ENCODE data around the gene SNCB.

SNCB gene

DNA sequence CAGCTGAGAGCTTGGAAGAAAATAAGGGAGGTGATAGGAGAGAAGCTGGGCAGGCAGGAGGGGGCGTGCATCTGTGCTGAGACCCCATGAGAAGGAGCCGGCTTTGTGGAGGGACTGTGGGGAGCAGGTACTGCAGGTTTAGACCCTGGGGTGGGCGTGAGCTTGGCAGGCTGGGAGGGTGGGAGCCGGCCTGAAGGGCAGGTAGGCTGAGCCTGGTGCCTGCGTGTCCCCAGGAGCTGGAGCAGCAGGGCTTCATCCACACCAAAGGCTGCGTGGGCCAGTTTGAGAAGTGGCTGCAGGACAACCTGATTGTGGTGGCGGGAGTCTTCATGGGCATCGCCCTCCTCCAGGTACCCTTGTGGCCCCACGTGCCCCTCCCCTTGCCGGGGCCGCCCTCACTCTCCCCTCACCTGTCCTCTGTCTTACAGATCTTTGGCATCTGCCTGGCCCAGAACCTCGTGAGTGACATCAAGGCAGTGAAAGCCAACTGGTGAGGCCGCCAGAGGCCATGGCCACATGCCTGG, 26.2 kb upstream of the SNCB start:
- Histone ChIP-seq H3K4me2 (ENCODE audit: low read length) (no peak overlapping the region), H3K4me1 (ENCODE audit: control insufficient read depth in 1 of 2, insufficient read depth in 2 of 2, low read length in 2 of 2) (no peaks in the 10 kb centered on the region), H3K4me3 (ENCODE audit: low read depth, low read length) (no peak overlapping the region), H3K79me1 (ENCODE audit: low read length) (no peaks in the 10 kb centered on the region), H4K91ac (ENCODE audit: low read depth, low read length) (no peak overlapping the region), H3K79me2 (ENCODE audit: control insufficient read depth, insufficient read depth, low read length, poor library complexity) (no peaks in the 10 kb centered on the region), H3K27me3 (ENCODE audit: insufficient read depth, low read length) (no peaks in the 10 kb centered on the region), H4K12ac (ENCODE audit: low read depth, low read length) (no peak overlapping the region), H3K14ac (ENCODE audit: low read length) (no peak overlapping the region), H2BK12ac (ENCODE audit: low read length) (no peak overlapping the region), H2AK5ac (ENCODE audit: low read length) (no peak overlapping the region), H4K8ac (ENCODE audit: low read depth, low read length) (no peak overlapping the region), H2AFZ (ENCODE audit: insufficient read depth, low read length, poor library complexity) (no peak overlapping the region), H3K23ac (ENCODE audit: low read length) (no peak overlapping the region), H2BK5ac (ENCODE audit: low read depth, low read length, poor library complexity) (no peak overlapping the region), H3K18ac (ENCODE audit: low read length) (no peak overlapping the region), H3K4ac (ENCODE audit: low read depth, low read length) (no peak overlapping the region), H3K9ac (ENCODE audit: low read length) (no peak overlapping the region), H3K36me3 (ENCODE audit: control insufficient read depth in 1 of 2, insufficient read depth in 2 of 2, low read length in 2 of 2) (peaks cover 5 to 19% of the 10 kb centered on the region in 2 experiments), H2BK120ac (ENCODE audit: insufficient read depth, low read length, poor library complexity) (no peak overlapping the region), H3K27ac (ENCODE audit: low read depth, low read length) (no peak overlapping the region), H3K9me3 (ENCODE audit: insufficient read depth, low read depth, low read length) (no peaks in the 10 kb centered on the region)
- no CpG with 5 or more reads among the region's 13 CpGs for WGBS (ENCODE audit: extremely low coverage, insufficient coverage, insufficient read length)
- no peak for DNase-seq

GRCh38 chr5:176654856-176655255, 24.5 kb upstream of the SNCB start:
- Histone ChIP-seq H3K18ac (ENCODE audit: low read length) (no peak overlapping the region), H2AK5ac (ENCODE audit: low read length) (no peak overlapping the region), H3K4me2 (ENCODE audit: low read length) (no peak overlapping the region), H2AFZ (ENCODE audit: insufficient read depth, low read length, poor library complexity) (no peak overlapping the region), H3K79me2 (ENCODE audit: control insufficient read depth, insufficient read depth, low read length, poor library complexity) (no peaks in the 10 kb centered on the region), H3K4ac (ENCODE audit: low read depth, low read length) (no peak overlapping the region), H2BK12ac (ENCODE audit: low read length) (no peak overlapping the region), H3K23ac (ENCODE audit: low read length) (no peak overlapping the region), H4K12ac (ENCODE audit: low read depth, low read length) (no peak overlapping the region), H3K4me1 (ENCODE audit: control insufficient read depth in 1 of 2, insufficient read depth in 2 of 2, low read length in 2 of 2) (no peaks in the 10 kb centered on the region), H3K9me3 (ENCODE audit: insufficient read depth, low read depth, low read length) (no peaks in the 10 kb centered on the region), H4K8ac (ENCODE audit: low read depth, low read length) (no peak overlapping the region), H3K14ac (ENCODE audit: low read length) (no peak overlapping the region), H2BK5ac (ENCODE audit: low read depth, low read length, poor library complexity) (no peak overlapping the region), H3K27me3 (ENCODE audit: insufficient read depth, low read length) (no peaks in the 10 kb centered on the region), H3K9ac (ENCODE audit: low read length) (no peak overlapping the region), H4K91ac (ENCODE audit: low read depth, low read length) (no peak overlapping the region), H3K4me3 (ENCODE audit: low read depth, low read length) (no peak overlapping the region), H2BK120ac (ENCODE audit: insufficient read depth, low read length, poor library complexity) (no peak overlapping the region), H3K36me3 (ENCODE audit: control insufficient read depth in 1 of 2, insufficient read depth in 2 of 2, low read length in 2 of 2) (peaks cover 5 to 19% of the 10 kb centered on the region in 2 experiments), H3K27ac (ENCODE audit: low read depth, low read length) (no peak overlapping the region), H3K79me1 (ENCODE audit: low read length) (no peaks in the 10 kb centered on the region)
- WGBS (ENCODE audit: extremely low coverage, insufficient coverage, insufficient read length) = no CpG with 5 or more reads among the region's 14 CpGs
- no peak for DNase-seq

DNA sequence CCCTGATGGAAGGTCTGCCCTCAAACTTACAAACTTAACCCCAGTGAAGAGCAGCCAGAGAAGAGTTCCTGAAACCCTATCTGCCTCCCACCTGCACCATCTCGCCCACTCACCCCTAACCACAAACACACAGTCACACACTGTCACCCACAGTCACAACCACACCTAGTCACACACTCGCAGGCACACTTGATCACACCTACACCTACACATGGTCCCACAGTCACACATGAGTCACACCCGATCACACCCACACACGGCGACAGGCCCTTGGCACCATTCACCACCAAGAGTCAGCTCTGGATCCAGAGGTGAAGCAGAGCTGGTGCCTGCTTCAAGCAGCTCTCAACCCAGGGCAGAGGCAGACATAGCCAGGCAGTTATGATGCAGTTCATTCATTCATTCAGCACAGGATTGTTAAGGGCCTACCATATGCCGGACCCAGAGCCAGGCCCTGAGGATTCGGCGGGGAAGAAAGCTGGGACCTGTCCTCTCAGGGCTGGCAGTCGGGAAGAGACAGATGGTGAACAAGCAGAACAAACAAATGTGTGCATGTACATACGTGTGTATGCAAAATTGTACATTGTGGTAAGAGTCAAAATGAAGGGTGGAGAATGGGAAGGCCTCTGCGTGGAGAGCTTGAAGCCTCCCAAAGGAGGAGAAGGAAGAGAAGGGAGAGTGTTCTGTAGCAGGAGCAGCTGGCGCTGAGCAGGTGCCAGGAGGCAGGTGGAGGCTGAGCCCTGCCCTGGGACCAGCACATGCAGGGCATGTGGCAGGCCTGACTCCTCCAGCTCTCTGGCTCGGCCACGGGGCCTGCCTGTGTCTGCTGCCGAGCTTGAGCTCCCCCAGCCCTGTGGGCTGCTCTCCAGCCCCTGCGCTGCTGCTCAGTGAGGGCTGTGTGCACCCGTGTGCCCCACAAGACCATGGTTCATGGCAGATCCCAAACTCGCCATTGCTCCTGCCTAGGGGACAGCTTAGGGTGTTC, 23.4 kb upstream of the SNCB start:
- Histone ChIP-seq H2BK5ac (ENCODE audit: low read depth, low read length, poor library complexity) (no peak overlapping the region), H3K27me3 (ENCODE audit: insufficient read depth, low read length) (no peaks in the 10 kb centered on the region), H3K4me1 (ENCODE audit: control insufficient read depth in 1 of 2, insufficient read depth in 2 of 2, low read length in 2 of 2) (no peaks in the 10 kb centered on the region), H4K12ac (ENCODE audit: low read depth, low read length) (no peak overlapping the region), H3K14ac (ENCODE audit: low read length) (no peak overlapping the region), H2BK12ac (ENCODE audit: low read length) (no peak overlapping the region), H2BK120ac (ENCODE audit: insufficient read depth, low read length, poor library complexity) (no peak overlapping the region), H3K18ac (ENCODE audit: low read length) (no peak overlapping the region), H3K36me3 (ENCODE audit: control insufficient read depth in 1 of 2, insufficient read depth in 2 of 2, low read length in 2 of 2) (peaks cover 5 to 19% of the 10 kb centered on the region in 2 experiments), H2AFZ (ENCODE audit: insufficient read depth, low read length, poor library complexity) (no peak overlapping the region), H4K8ac (ENCODE audit: low read depth, low read length) (no peak overlapping the region), H3K4me3 (ENCODE audit: low read depth, low read length) (no peak overlapping the region), H3K4ac (ENCODE audit: low read depth, low read length) (no peak overlapping the region), H4K91ac (ENCODE audit: low read depth, low read length) (no peak overlapping the region), H3K23ac (ENCODE audit: low read length) (no peak overlapping the region), H3K9me3 (ENCODE audit: insufficient read depth, low read depth, low read length) (no peaks in the 10 kb centered on the region), H3K79me2 (ENCODE audit: control insufficient read depth, insufficient read depth, low read length, poor library complexity) (no peaks in the 10 kb centered on the region), H3K79me1 (ENCODE audit: low read length) (no peaks in the 10 kb centered on the region), H3K27ac (ENCODE audit: low read depth, low read length) (no peak overlapping the region), H3K9ac (ENCODE audit: low read length) (no peak overlapping the region), H2AK5ac (ENCODE audit: low read length) (no peak overlapping the region), H3K4me2 (ENCODE audit: low read length) (no peak overlapping the region)
- no peak for DNase-seq
- no CpG with 5 or more reads among the region's 18 CpGs for WGBS (ENCODE audit: extremely low coverage, insufficient coverage, insufficient read length)

DNA sequence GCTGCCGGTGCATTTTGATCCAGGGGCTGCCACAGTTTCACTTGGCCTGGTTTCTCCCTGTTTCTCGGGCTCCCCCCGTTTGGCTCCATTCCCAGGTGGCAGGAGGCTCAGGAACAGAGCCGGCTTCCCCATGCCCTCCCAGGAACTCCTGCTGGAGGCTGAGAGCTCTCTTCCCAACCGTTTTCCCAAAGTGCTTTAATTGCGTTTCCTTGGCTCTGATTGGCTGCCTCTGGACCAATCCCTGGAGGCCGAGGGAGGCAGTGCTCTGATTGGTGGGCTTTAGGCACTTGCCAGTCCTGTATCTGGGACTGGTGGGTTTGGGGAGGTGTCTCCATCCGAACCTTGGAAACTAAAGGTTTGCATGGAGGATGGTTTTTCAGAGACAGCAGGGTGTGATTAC, 21.8 kb upstream of the SNCB start:
- H3K9ac ChIP-seq (ENCODE audit: low read length) = no peak overlapping the region
- H3K27me3 ChIP-seq (ENCODE audit: insufficient read depth, low read length) = no peaks in the 10 kb centered on the region
- H3K9me3 ChIP-seq (ENCODE audit: insufficient read depth, low read depth, low read length) = no peaks in the 10 kb centered on the region
- WGBS (ENCODE audit: extremely low coverage, insufficient coverage, insufficient read length) = no CpG with 5 or more reads among the region's 8 CpGs
- H3K4me2 ChIP-seq (ENCODE audit: low read length) = no peak overlapping the region
- no peak overlapping the region for H2BK120ac ChIP-seq (ENCODE audit: insufficient read depth, low read length, poor library complexity)
- H4K12ac ChIP-seq (ENCODE audit: low read depth, low read length) = no peak overlapping the region
- H2BK5ac ChIP-seq (ENCODE audit: low read depth, low read length, poor library complexity) = no peak overlapping the region
- H3K18ac ChIP-seq (ENCODE audit: low read length) = no peak overlapping the region
- no peak overlapping the region for H2AK5ac ChIP-seq (ENCODE audit: low read length)
- no peak overlapping the region for H3K4ac ChIP-seq (ENCODE audit: low read depth, low read length)
- H3K79me2 ChIP-seq (ENCODE audit: control insufficient read depth, insufficient read depth, low read length, poor library complexity) = peaks cover 6% of the 10 kb centered on the region
- H2AFZ ChIP-seq (ENCODE audit: insufficient read depth, low read length, poor library complexity) = no peak overlapping the region
- peaks cover 5 to 18% of the 10 kb centered on the region in 2 experiments for H3K36me3 ChIP-seq (ENCODE audit: control insufficient read depth in 1 of 2, insufficient read depth in 2 of 2, low read length in 2 of 2)
- H3K27ac ChIP-seq (ENCODE audit: low read depth, low read length) = no peak overlapping the region
- H3K4me3 ChIP-seq (ENCODE audit: low read depth, low read length) = no peak overlapping the region
- H4K8ac ChIP-seq (ENCODE audit: low read depth, low read length) = no peak overlapping the region
- H3K14ac ChIP-seq (ENCODE audit: low read length) = no peak overlapping the region
- H2BK12ac ChIP-seq (ENCODE audit: low read length) = no peak overlapping the region
- DNase-seq = no peak
- H3K23ac ChIP-seq (ENCODE audit: low read length) = no peak overlapping the region
- H4K91ac ChIP-seq (ENCODE audit: low read depth, low read length) = no peak overlapping the region
- peaks cover 7 to 8% of the 10 kb centered on the region in 2 experiments for H3K4me1 ChIP-seq (ENCODE audit: control insufficient read depth in 1 of 2, insufficient read depth in 2 of 2, low read length in 2 of 2)
- H3K79me1 ChIP-seq (ENCODE audit: low read length) = peaks cover 6% of the 10 kb centered on the region
